GM21529 (cell line): ENCODE data around the gene CCDC30.

Experiments
- ATAC-seq: cut with Tn5 transposase; IDR thresholded peaks from one replicate; pipeline ENCODE4 v1.9.1; 2021; ENCODE audit not compliant: unreplicated experiment

CCDC30 gene

GRCh38 chr1:42690477-42691156 lies 227.5 kb downstream of the CCDC30 start:
- no peak for ATAC-seq

GRCh38 chr1:42691157-42691498 lies 228.0 kb downstream of the CCDC30 start:
- ATAC-seq: no peak

- ATAC-seq: no peak
These were observed 229.4 kb downstream of the CCDC30 start for GRCh38 chr1:42692461-42692860.

GRCh38 chr1:42692911-42693310 lies 229.8 kb downstream of the CCDC30 start:
- no peak for ATAC-seq

- ATAC-seq: no peak
These were observed 235.2 kb downstream of the CCDC30 start for GRCh38 chr1:42698081-42698813.

- ATAC-seq: no peak
These were observed 236.9 kb downstream of the CCDC30 start for GRCh38 chr1:42700006-42700405.

GRCh38 chr1:42703888-42704464 lies 240.9 kb downstream of the CCDC30 start:
- no peak for ATAC-seq
